NCI-H510A (cell line): ENCODE data around the gene TENM4.

Source experiments
- DNase-seq: peaks from one replicate; lab custom pipeline; 2025; lab: John Stamatoyannopoulos, UW

The TENM4 gene

DNA sequence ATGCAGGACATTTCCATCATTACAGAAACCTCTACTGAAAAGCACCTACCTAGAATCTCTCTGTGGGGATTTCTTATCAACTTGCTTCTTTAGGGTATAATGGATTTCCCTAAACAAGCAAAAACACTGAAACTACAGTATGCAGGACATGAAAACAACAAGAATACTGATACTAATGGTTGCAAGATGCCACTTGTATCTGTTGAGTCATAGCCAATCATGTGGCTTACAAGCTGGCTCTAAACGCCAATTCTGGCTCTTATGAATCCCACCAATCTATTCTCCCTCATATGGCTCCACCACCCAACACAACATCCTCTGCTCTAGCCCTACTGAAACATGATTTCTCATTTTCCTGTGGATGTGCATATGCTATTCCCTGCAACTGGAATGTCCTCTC is 22.6 kb downstream of the TENM4 start:
- DNase-seq: no peak

DNA sequence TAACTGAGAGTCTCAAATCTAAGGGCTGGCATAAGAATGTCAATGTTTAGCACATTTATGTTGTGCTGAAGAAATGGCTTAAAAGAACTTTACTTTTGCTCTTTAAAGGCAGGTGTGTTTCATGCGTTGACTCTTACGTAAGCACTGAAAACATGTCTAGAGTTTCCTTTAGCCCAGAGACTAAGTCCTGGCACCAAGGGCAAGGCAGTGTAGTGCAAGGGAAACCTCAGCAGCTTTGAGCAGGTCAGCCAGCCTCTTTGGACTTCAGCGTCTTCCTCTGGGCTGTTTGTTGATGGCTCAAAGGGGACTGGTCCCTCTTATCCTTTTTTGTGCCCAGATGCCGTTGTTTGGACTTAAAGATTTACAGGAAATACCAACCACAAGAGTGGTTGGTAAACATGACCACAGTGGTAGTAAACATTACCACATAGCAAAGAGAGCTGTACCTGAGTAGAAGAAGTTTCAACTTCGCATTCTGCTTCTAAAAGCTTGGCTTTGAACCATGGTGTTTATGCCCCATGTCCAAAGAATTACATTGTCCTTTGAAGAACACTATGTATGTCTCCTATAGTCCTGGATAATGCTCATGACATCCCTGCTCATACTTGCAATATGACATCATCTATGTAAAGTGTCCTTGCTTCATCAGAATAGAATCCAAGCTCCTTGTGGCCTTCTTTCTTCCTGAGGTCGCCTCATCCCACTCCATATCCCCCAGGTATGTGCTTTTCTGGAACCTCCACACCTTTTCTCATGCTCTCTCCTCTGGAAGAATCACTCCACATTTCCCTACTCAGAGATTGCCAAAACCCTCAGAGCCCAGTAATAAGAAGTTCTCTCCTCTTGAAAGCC is 23.5 kb downstream of the TENM4 start:
- no peak for DNase-seq

DNA sequence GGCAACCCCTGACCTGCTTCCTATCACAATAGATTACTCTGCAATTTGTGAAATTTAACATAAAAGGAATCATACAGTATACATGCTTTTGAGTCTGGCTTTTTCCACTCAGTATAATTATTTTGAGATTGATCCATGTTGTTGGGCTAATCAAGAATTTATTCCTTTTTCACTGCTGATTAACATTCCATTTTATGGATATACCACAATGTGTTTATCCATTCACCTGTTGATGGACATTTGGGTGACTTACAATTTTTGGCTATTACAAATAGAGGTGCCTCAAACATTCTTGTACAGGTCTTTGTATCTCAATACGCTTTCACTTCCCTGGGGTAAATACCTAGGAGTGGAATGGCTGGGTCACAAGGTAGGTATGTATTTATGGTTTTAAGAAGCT is 24.9 kb downstream of the TENM4 start:
- DNase-seq: no peak

DNA sequence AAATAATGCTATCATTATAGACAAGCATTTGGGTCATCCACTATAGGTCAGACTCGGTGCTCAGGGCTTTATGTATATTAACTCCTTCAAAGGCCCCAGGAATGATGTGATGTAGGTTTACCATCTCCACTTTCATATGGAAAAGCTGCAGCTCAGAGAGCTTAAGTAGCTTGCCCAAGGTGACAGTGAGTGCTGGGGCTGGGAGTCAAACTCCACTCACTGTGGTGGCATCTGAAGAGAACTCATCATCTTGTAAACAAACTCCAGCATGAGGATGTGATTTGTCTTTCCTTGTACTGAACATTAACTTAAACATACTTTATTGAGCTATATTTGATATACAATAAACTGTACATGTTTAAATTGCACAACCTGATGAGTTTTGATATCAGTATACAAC is 25.4 kb downstream of the TENM4 start:
- DNase-seq: no peak

DNA sequence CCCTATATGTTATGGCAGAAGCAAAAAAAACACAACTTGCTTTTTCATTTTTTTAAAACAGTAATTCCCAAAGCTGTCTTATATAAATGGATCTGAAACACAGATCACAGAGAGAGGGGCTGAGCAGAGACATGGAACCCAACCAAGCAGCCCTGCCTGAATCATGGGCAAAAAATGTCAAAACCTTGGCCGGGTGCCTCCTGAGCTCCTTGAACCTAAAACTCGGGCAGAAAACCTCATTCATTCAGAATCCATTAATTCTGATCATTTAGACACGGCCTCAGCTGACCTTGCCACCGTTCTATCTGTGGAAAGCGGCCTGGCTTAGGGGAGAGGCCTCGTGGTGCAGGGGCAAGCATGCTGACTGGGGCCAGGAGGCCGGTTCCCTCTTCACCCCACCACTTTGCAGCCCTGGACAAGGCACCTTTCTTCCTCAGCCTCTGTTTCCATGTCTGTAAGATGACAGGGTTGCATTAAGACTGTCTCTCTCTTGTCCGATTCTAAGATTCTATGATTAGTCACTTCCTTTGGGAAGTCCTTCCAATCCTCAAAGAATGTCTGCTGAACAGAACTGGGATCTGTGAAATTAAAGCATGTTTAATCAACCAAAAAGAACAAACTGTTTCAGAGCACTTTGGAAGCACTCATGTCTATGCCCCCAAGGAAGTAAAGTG is 26.0 kb downstream of the TENM4 start:
- no peak for DNase-seq

DNA sequence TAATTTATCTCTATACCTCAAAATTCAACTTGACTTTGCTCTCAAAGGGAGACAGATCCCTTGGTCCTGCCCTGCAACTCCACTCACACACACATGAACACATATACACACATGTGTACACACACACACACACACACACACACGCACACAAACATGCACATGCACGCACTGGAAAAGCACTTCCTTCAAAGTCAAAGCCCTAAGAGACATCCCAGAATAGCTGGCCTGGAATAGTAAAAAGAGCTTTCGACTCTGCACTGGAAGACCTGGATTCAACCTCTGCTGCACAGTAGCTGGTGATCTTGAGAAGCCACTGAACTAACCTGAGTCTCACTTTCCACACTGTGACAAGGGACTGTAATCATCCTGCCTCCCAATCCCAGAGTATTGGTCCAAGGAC is 26.8 kb downstream of the TENM4 start:
- no peak for DNase-seq

DNA sequence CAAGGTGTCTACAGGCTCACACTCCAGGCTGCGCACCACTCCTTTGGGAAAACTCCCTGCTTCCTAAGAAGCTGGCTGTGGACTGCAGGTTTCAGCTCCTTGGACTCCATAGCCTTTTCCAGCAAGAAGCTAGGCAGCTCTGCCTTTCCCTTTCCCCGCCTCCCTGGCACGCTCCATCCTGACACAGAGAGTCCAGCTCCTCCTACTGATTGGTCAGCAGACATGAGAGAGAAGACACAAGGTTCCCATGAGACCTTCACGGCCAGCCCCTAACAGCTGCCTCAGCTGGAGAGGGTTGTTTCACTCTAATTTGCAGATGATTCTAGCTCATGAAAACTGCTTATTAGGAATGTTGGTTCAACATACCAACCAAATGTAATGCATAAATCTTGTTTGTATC is 27.6 kb downstream of the TENM4 start:
- no peak for DNase-seq

DNA sequence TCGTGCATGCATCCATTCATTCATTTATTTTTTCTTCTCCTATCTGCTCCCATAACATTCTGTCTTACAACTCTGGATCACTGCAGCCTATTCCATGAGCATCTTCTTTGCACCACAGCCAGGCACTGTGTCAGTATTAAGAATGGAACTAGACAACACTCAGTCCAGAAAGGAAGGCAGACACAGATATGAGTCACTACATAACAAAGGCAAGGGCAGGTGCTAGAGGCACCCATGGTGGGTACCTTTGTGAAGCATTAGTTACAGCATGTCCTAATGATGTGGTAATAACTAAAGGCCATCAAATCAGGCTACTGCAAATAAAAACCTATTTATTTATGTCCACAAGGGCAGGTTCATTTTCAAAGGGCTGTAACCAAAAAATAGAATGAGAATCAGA is 28.1 kb downstream of the TENM4 start:
- DNase-seq: no peak

DNA sequence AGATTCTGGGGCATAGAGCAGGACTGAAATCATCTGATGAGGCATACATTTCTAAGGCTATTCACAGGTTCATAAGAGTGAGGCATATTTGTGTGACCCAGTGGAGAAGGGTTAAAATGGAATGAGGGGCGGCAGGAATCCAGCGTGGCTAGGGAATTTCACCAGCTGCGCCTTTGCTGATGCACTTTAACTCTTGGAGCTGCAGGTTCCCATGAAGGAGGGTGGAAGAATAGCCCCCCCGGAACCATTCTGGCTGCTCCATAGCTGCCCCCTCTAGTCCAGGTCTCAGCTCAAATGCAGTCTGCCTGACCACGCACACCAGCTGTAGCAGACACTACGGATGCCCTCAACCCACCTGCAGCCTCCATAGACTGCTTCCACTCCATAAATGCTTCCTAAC is 31.5 kb downstream of the TENM4 start:
- no peak for DNase-seq

DNA sequence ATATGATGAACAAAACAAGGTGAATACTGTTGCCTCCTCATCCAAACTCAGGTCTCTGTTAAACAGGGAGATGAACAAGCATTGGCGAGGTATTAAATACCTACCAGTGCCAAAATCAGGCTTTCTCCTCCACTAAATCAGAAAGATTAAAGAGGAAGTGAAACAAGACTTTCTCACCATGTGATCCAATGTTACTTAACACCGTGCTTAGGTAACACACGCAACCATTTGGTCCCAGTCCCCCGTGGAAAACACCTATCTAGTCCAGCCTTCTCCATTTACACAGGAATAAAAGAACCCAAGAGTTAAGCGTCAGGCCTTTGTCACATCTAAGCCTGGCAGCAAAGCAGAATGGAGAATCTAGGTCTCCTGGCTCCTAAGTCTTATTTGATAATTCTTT is 34.5 kb downstream of the TENM4 start:
- no peak for DNase-seq

DNA sequence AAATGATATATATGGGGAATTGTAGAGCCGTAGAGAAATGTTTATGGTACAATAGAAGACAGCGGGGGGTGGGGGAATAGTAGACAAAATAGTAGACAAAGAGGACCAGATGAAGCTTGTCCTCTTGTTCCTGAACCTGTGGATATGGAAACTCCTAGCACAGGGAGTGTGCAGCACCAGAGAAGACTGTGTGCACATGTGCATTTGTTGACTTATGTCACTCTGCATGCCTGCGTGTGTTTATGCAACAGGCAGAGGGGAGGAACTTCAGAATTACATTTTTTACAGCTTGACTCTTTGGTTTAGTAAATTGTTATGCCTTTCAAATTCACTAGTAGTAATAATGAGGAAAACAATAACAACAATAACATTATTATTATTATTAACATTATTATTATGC is 36.0 kb downstream of the TENM4 start:
- DNase-seq: no peak

DNA sequence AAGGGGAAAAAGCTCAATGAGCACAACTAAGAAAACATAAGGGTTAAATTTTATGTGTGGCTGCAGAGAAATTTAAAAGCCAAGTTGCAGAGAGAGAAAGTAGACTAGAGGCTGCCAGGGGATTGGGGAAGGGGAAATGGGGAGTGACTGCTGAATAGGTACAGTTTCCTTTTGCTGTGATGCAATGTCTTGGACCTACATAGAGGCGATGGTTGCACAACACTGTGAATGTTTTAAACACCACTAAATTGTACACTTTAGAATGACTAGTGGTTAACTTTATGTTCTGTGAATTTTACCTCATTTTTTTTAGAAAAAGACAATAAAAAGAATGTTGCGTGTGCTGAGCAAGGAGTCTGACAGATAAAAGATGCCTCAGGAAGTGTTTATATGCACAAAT is 36.5 kb downstream of the TENM4 start:
- no peak for DNase-seq

DNA sequence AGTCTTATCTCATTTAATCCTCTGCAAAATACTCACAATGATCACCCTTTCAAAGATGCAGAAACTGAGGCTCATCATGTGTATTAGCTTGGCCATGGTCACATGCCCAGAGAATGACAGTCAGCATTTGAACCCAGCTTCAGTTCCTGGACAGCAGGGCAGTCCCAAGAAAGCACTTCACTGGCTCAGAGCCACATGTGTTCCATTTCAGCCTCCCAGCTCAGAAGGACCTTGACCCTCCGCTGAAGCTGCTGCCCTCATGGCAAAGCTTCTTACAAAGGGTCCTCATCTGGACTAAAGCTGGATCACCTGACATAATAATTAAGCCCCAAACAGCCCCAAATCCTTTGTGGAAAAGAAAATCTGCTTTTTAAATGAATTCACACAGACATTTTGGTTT is 37.0 kb downstream of the TENM4 start:
- no peak for DNase-seq

DNA sequence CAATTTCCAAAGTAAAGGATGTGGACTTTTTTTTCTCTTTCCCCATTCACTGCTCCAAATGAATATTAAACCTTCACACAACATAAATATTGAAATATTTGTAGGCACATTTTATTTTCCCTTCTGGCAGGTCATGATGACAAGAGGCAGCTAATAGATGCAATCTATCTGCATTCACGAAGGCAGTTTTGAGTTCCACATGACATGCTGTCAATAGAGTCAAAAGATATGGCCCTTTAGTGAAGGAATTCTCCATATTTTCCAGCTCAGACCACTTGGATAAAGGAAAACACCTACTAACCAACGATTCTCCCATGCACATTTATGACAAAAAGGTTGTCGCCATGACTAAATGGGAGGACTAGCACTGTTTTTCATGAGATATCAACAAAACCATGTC is 37.9 kb downstream of the TENM4 start:
- no peak for DNase-seq

DNA sequence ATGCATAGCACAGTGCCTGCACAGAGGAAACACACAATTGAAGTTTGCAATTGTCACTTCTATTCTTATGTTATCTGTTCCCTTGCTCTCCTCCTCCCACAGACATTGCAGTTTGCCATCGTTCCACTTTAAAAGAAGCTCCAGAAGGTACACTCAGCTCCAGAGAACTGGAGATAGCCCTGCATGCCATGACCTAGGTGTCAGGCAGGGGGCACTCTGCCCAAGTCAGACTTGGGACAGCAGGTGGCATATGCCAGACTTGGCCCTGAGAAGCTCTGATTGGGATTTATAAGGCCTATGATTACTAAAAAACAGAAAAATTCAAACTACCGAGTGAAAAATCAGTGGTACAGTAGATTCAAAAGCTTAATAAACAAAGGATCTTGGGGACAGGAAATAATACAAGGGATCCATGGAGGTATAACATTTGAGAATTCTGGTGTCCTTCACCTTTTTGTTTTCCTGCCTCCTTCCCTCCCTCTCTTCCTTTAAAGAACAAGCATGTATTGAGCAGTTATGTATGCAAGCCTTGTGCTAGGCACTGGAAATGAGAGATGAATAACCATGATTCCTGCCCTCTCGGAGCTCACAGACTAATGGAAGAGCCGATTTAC is 40.0 kb downstream of the TENM4 start:
- DNase-seq: no peak

DNA sequence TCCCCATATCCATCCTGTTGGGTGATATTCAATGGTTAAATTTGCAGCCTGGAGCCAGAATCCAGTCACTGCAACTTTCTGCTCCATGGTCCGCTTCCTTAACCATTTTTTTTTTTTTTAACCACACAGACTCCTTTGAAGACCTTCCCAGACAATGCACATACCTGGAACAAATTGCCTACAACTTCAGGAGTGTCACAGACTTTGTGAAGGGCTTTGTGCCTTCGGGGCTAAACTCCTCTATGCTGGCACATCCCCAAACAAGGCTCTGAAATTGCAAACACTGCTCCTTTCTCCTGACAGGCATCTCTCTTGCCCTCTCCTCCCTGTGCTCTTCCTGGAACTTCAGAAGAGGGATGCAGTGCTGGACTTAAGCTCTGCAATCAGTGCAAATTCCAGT is 40.6 kb downstream of the TENM4 start:
- DNase-seq: no peak

DNA sequence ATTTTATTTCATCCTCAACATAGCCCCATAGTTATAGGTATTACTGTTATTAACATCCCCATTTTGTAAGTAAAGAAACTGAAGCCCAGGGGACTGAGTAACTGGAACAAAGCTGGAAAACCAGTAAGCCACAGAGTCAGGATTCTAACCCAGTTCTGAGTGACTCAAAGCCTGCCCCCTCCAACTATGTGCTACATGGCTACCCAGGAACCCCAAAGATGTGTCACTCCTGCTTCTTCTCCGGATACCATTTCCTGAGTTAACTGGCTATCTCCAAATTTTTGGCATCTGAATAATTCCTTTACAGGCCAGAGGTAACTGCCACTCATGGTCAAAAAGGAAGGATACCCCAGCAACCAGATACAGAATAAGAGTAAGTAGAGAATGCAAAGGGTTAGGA is 43.6 kb downstream of the TENM4 start:
- no peak for DNase-seq

DNA sequence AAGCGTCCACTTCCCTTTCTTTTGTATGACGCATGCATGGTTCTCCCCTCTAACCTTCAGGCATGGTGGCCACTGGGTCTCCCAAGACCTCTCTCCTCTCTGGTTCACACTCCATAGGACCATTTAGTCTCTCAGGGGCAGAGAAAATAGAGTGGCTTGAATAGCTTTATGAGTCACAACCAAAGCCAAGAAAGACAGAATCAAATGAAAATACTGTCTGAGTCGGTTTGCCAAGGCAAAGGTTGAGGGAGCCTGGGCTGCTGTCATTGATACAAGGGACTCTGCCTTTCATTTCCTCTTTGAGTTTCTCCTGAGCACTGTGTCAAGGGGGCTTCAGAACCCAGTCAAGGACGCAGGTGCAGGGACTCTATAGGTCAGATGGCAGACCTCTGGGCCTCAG is 44.2 kb downstream of the TENM4 start:
- DNase-seq: no peak

DNA sequence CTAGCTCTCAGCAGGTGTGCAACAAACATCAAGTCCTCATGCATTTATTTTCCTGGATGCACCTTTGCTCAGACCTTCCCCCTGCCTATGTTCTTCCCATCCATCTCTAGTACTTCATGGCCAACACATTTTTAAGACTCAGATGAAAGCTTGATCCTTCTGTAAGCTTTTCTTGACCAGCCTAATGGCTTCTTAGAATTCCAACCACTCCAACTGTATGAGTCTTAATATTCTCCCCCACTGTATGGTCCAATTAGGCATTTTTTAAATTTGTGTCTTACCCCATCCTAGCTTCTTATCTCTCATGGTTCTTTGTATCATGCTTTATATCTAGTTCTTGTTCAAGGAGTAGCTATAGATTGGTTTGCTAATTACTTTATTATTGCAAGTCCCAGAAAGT is 44.8 kb downstream of the TENM4 start:
- DNase-seq: no peak

DNA sequence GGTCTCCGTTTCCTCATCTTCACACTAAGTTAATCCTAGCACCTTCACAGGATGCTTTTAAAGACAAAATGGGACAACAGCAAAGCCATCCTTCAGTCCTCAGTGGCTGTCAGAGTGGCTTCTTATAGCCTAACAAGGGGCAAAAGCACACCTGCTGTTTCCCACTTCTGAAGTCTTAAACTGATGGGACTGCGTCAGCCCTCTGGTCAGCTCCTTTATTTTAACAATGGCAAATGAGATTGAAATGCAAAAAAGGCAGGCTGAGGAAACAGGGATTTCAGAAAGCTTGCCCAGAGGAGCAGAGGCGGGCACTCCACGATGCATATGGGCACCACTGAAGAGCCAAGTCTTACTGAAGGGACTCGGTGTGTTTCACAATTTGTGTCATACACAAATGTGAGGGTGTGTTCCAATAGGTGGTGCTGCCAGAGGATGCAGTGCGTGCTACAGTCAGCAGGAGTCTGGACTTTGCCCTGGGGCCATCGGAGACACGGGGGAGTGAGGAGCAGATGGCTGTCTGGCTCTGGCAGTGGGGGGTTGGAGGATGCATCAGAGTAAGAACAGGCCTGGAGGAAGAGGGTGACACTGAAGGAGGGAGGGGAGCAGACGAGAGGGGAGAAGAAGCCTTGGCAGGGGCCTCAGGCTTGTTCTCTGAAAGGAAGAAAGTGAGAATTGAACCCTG is 47.3 kb downstream of the TENM4 start:
- no peak for DNase-seq

DNA sequence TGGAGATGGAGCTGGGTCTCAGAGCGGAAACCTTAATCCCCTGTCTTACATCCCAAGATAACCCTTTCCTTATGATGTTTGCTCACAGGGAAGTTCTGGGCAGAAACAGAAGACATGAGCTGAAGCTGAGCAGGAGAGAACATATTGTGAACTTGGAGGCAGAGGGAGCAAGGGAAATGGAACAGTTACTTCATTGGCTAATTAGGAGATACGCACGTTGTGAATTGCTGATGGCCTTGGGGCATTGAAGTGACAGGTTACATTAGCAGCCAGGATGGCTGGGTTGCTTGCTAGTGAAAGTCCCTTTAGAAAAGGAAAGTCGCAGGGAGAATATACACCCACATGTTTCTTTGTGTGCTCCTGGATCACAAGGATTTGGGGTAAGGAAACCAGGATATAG is 48.7 kb downstream of the TENM4 start:
- no peak for DNase-seq

DNA sequence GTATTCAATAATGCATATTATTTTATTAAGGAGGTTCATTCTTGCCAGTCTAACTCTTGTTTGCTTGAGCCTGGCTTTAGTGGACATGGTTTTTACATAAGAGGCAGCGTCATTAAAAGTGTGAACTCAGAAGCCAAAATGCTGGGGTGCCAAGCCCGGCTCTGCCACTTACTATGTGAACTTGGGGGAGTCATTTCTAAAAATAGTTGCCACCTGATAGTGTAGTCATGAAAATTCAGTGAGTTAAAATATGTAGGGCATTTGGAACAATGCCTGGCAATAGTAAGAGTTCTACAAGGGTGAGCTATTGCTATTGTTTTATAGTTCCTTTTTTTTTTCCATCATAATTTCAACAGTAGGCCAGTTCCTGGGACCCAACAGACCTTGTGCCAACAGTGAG is 49.9 kb downstream of the TENM4 start:
- no peak for DNase-seq

DNA sequence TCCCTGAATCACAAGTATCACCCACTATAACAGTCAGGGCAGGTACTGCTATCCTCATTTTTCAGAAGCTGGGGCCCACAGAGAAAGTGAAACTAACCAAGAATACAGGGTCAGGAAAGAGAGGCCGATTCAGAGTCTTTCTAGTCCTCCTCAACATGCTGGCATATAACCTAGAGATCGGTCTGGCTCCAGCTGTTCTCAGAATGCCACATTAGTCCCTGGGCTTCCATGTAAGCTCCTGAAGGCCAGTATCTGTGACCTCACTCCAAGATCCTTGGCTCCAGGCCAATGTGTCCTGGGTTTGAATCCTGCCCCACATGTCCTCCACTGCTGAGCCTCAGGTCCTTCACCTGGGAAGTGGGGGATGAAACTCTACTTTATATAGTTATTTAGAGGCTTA is 50.4 kb downstream of the TENM4 start:
- no peak for DNase-seq
